ENCODE data around the gene ETNK2. TPM values are rescaled to one million over a fixed set of nuclear protein-coding genes. Genes with fewer than 3 reads are reported as not detected.

ETNK2 gene
- total RNA-seq, 2 donors from 2014 or later, result 25.3 to 84.5 TPM

- Histone ChIP-seq H3K27ac (no peak overlapping the region), H3K27me3 (replicated peaks; ENCODE audit: insufficient read depth) (no peaks in the 10 kb centered on the region), H3K4me3 (no peak overlapping the region), H3K9me3 (no peaks in the 10 kb centered on the region), H3K4me1 (replicated peaks) (no peaks in the 10 kb centered on the region), H3K36me3 (no peaks in the 10 kb centered on the region)
- 65% methylated on average over 4 of the region's 4 CpGs for WGBS
- TF ChIP-seq POLR2A (IDR thresholded peaks at IDR 0.05) (no peak), POLR2AphosphoS5 (IDR thresholded peaks at IDR 0.05) (no peak)
- TF ChIP-seq, protein P1, sequence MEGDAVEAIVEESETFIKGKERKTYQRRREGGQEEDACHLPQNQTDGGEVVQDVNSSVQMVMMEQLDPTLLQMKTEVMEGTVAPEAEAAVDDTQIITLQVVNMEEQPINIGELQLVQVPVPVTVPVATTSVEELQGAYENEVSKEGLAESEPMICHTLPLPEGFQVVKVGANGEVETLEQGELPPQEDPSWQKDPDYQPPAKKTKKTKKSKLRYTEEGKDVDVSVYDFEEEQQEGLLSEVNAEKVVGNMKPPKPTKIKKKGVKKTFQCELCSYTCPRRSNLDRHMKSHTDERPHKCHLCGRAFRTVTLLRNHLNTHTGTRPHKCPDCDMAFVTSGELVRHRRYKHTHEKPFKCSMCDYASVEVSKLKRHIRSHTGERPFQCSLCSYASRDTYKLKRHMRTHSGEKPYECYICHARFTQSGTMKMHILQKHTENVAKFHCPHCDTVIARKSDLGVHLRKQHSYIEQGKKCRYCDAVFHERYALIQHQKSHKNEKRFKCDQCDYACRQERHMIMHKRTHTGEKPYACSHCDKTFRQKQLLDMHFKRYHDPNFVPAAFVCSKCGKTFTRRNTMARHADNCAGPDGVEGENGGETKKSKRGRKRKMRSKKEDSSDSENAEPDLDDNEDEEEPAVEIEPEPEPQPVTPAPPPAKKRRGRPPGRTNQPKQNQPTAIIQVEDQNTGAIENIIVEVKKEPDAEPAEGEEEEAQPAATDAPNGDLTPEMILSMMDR (IDR thresholded peaks at IDR 0.05), result no peak
- intact Hi-C loops (cut with DNase I), result no loop called here
- no peak for DNase-seq (ENCODE audit: low spot score)
Observed at GRCh38 chr1:204145033-204145504, 6.8 kb downstream of the ETNK2 start.

GRCh38 chr1:204143276-204144041 is 8.4 kb downstream of the ETNK2 start:
- H3K36me3 ChIP-seq, result no peaks in the 10 kb centered on the region
- no peak for TF ChIP-seq POLR2AphosphoS5 (IDR thresholded peaks at IDR 0.05)
- TF ChIP-seq POLR2A (IDR thresholded peaks at IDR 0.05), result no peak
- TF ChIP-seq, protein P1 (IDR thresholded peaks at IDR 0.05), result no peak
- DNase-seq (ENCODE audit: low spot score), result no peak

GRCh38 chr1:204142032-204142974 is 9.5 kb downstream of the ETNK2 start:
- Histone ChIP-seq H3K9me3 (no peaks in the 10 kb centered on the region), H3K4me3 (no peak overlapping the region), H3K36me3 (no peaks in the 10 kb centered on the region), H3K27ac (no peak overlapping the region), H3K27me3 (replicated peaks; ENCODE audit: insufficient read depth) (no peaks in the 10 kb centered on the region), H3K4me1 (replicated peaks) (no peaks in the 10 kb centered on the region)
- no peak for TF ChIP-seq POLR2A (IDR thresholded peaks at IDR 0.05)
- no peak for TF ChIP-seq POLR2AphosphoS5 (IDR thresholded peaks at IDR 0.05)
- TF ChIP-seq, protein P1 (IDR thresholded peaks at IDR 0.05), result no peak
- no peak for DNase-seq (ENCODE audit: low spot score)
- WGBS, result 90% methylated on average over 5 of the region's 5 CpGs
- intact Hi-C loops (cut with DNase I), result no loop called here

More at GRCh38 chr1:204143276-204144041, 8.4 kb downstream of the ETNK2 start:
- H3K4me3 ChIP-seq, result no peak overlapping the region
- H3K4me1 ChIP-seq (replicated peaks), result no peaks in the 10 kb centered on the region
- H3K27ac ChIP-seq, result no peak overlapping the region
- H3K27me3 ChIP-seq (replicated peaks; ENCODE audit: insufficient read depth), result no peaks in the 10 kb centered on the region
- intact Hi-C loops (cut with DNase I), result no loop called here
- H3K9me3 ChIP-seq, result no peaks in the 10 kb centered on the region
- 70% methylated on average over 14 of the region's 14 CpGs for WGBS

DNA sequence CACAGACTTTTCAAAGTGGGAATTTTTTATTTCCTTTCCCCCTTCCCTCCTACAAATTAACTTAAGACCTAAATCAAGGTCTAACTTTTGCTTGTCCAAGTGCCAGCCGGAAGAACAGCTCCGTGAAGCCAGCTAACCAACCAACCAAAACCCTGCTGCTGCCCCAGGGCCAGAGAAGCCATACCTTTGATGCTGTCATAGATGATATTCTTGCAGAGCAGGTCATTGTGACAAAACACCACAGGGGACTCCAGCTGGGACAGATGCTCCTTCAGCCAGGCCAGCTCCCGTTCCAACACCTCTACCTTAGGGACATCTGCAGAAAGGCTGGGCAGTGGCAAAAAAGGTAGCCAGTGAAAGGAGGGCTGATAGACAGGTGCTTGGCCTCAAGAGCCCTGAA is 10.7 kb downstream of the ETNK2 start:
- no peaks in the 10 kb centered on the region for H3K9me3 ChIP-seq
- H3K4me1 ChIP-seq (replicated peaks), result no peaks in the 10 kb centered on the region
- 98% methylated on average over 3 of the region's 3 CpGs for WGBS
- H3K27ac ChIP-seq, result no peak overlapping the region
- intact Hi-C loops (cut with DNase I), result no loop called here
- no peak overlapping the region for H3K4me3 ChIP-seq
- H3K36me3 ChIP-seq, result no peaks in the 10 kb centered on the region
- H3K27me3 ChIP-seq (replicated peaks; ENCODE audit: insufficient read depth), result no peaks in the 10 kb centered on the region
- TF ChIP-seq, protein P1 (IDR thresholded peaks at IDR 0.05), result no peak
- no peak for TF ChIP-seq POLR2A (IDR thresholded peaks at IDR 0.05)
- no peak for TF ChIP-seq POLR2AphosphoS5 (IDR thresholded peaks at IDR 0.05)
- no peak for DNase-seq (ENCODE audit: low spot score)
